Astrocyte (in vitro differentiated cells and primary cell): Measurements from ENCODE around the gene NMB. TPM values are rescaled to one million over a fixed set of nuclear protein-coding genes. Genes with fewer than 3 reads are reported as not detected.

ENCODE experiments used
- DNase-seq: peaks from one replicate; pipeline ENCODE4 v3.0.0-alpha.2; 2010; ENCODE audit warnings: low read depth
- FAIRE-seq: peaks from 2 replicates; lab custom pipeline; 2011; peaks lifted over from hg19 to GRCh38; lab: Jason Lieb, UNC
- H2AFZ ChIP-seq: 2 replicates; pipeline ENCODE4 v1.6.0; 2012; ENCODE audit warnings: low read depth, low read length, inconsistent platforms
- H3K27ac ChIP-seq: 2 replicates; pipeline ENCODE4 v1.5.1; 2011; ENCODE audit warnings: low read depth, low read length, inconsistent platforms
- H3K27me3 ChIP-seq: 2 replicates; pipeline ENCODE4 v1.6.0; 2011; ENCODE audit warnings: low read length, inconsistent platforms; ENCODE audit not compliant: insufficient read depth
- H3K36me3 ChIP-seq: 2 replicates; pipeline ENCODE4 v1.5.1; 2011; ENCODE audit warnings: low read length, inconsistent platforms; ENCODE audit not compliant: insufficient read depth
- H3K4me1 ChIP-seq: 2 replicates; pipeline ENCODE4 v1.5.1; 2011; ENCODE audit warnings: low read length, inconsistent platforms; ENCODE audit not compliant: insufficient read depth
- H3K4me2 ChIP-seq: 2 replicates; pipeline ENCODE4 v1.6.0; 2012; ENCODE audit warnings: low read length, inconsistent platforms
- H3K4me3 ChIP-seq: 2 replicates; pipeline ENCODE4 v1.5.1; 2011; ENCODE audit warnings: low read depth, mild to moderate bottlenecking, low read length, inconsistent platforms; ENCODE audit not compliant: insufficient read depth
- H3K79me2 ChIP-seq: 2 replicates; pipeline ENCODE4 v1.6.0; 2012; ENCODE audit warnings: mild to moderate bottlenecking, low read length, inconsistent platforms; ENCODE audit not compliant: insufficient read depth
- H3K9ac ChIP-seq: 2 replicates; pipeline ENCODE4 v1.6.0; 2012; ENCODE audit warnings: mild to moderate bottlenecking, low read length, inconsistent platforms
- H3K9me3 ChIP-seq: 2 replicates; pipeline ENCODE4 v1.5.1; 2012; ENCODE audit warnings: low read depth, mild to moderate bottlenecking, low read length, inconsistent platforms; ENCODE audit not compliant: insufficient read depth
- H4K20me1 ChIP-seq: 2 replicates; pipeline ENCODE4 v1.6.0; 2012; ENCODE audit warnings: low read length, inconsistent platforms; ENCODE audit not compliant: insufficient read depth
- H3K27ac Mint-ChIP-seq: one replicate; pipeline ENCODE4 v1.8.0; 2021; ENCODE audit warnings: mild to moderate bottlenecking, mixed read lengths; ENCODE audit not compliant: unreplicated experiment
- H3K27me3 Mint-ChIP-seq: one replicate; pipeline ENCODE4 v1.8.0; 2021; ENCODE audit warnings: low read depth, mixed read lengths; ENCODE audit not compliant: unreplicated experiment
- H3K36me3 Mint-ChIP-seq: one replicate; pipeline ENCODE4 v1.8.0; 2021; ENCODE audit warnings: low read depth, mixed read lengths; ENCODE audit not compliant: unreplicated experiment
- H3K4me1 Mint-ChIP-seq: one replicate; pipeline ENCODE4 v1.8.0; 2021; ENCODE audit warnings: low read depth, mixed read lengths; ENCODE audit not compliant: unreplicated experiment
- H3K4me3 Mint-ChIP-seq: one replicate; pipeline ENCODE4 v1.8.0; 2021; ENCODE audit warnings: mild to moderate bottlenecking, moderate library complexity, mixed read lengths; ENCODE audit not compliant: unreplicated experiment
- H3K9me3 Mint-ChIP-seq: one replicate; pipeline ENCODE4 v1.8.0; 2021; ENCODE audit warnings: mild to moderate bottlenecking, mixed read lengths; ENCODE audit not compliant: unreplicated experiment
- CTCF ChIP-seq: IDR thresholded peaks from 2 replicates; pipeline ENCODE4 v1.5.1; 2011; ENCODE audit warnings: low read depth, mild to moderate bottlenecking, inconsistent platforms, low read length, moderate library complexity; ENCODE audit not compliant: insufficient read depth
- EZH2 ChIP-seq: IDR thresholded peaks from 2 replicates; pipeline ENCODE4 v1.6.1; 2012; ENCODE audit warnings: mild to moderate bottlenecking, low read length, inconsistent platforms; ENCODE audit not compliant: insufficient read depth
- total RNA-seq: library from RNA; stranded (reverse); gene quantifications from 2 replicates; pipeline ENCODE4 v1.2.1, GENCODE V29; 2021

NMB gene
- total RNA-seq, 1 donor from 2014 or later, result 6.4 TPM

GRCh38 chr15:84634228-84634837 is 23.7 kb downstream of the NMB start:
- no peaks in the 10 kb centered on the region for H3K27me3 Mint-ChIP-seq
- no peak for TF ChIP-seq EZH2
- no peak for TF ChIP-seq CTCF
- H3K36me3 ChIP-seq, result peaks cover 13% of the 10 kb centered on the region
- H3K9ac ChIP-seq, result peak overlapping the region; percentile 76
- no peaks in the 10 kb centered on the region for H3K9me3 ChIP-seq
- H4K20me1 ChIP-seq, result peaks cover 19% of the 10 kb centered on the region
- FAIRE-seq (no peak), DNase-seq (no peak)
- H2AFZ ChIP-seq, result peak overlapping the region; percentile 64
- H3K4me2 ChIP-seq, result peak overlapping the region; percentile 88
- H3K4me3 ChIP-seq, result peak overlapping the region; percentile 54
- peaks cover 21% of the 10 kb centered on the region for H3K4me1 Mint-ChIP-seq
- H3K9me3 Mint-ChIP-seq, result no peaks in the 10 kb centered on the region
- H3K27ac ChIP-seq, result peak overlapping the region; percentile 59
- peaks cover 25% of the 10 kb centered on the region for H3K79me2 ChIP-seq
- peaks cover 10% of the 10 kb centered on the region for H3K36me3 Mint-ChIP-seq
- peaks cover 24% of the 10 kb centered on the region for H3K4me1 ChIP-seq
- no peaks in the 10 kb centered on the region for H3K27me3 ChIP-seq
- peak overlapping the region; percentile 47 for H3K27ac Mint-ChIP-seq
- peak overlapping the region; percentile 89 for H3K4me3 Mint-ChIP-seq

- Mint-ChIP-seq H3K27ac (peak overlapping the region; percentile 90), H3K9me3 (no peaks in the 10 kb centered on the region)
Measured at GRCh38 chr15:84633311-84634227, 24.4 kb downstream of the NMB start.

More at GRCh38 chr15:84633311-84634227, 24.4 kb downstream of the NMB start:
- Histone ChIP-seq H3K36me3 (peaks cover 10% of the 10 kb centered on the region), H3K4me3 (peak overlapping the region; percentile 54), H3K79me2 (peaks cover 25% of the 10 kb centered on the region), H3K4me1 (peaks cover 24% of the 10 kb centered on the region), H3K9me3 (no peaks in the 10 kb centered on the region), H3K27me3 (no peaks in the 10 kb centered on the region), H3K9ac (peak overlapping the region; percentile 76), H2AFZ (peak overlapping the region; percentile 64), H3K27ac (peak overlapping the region; percentile 59), H3K4me2 (peak overlapping the region; percentile 88), H4K20me1 (peaks cover 19% of the 10 kb centered on the region)
- FAIRE-seq, result no peak
- H3K36me3 Mint-ChIP-seq, result peaks cover 10% of the 10 kb centered on the region
- H3K4me1 Mint-ChIP-seq, result peaks cover 21% of the 10 kb centered on the region
- peak; percentile 69 for DNase-seq
- TF ChIP-seq CTCF (no peak), EZH2 (no peak)
- peak overlapping the region; percentile 96 for H3K4me3 Mint-ChIP-seq
- H3K27me3 Mint-ChIP-seq, result no peaks in the 10 kb centered on the region
